ENCODE measurements around the gene DNAJC1.

DNA sequence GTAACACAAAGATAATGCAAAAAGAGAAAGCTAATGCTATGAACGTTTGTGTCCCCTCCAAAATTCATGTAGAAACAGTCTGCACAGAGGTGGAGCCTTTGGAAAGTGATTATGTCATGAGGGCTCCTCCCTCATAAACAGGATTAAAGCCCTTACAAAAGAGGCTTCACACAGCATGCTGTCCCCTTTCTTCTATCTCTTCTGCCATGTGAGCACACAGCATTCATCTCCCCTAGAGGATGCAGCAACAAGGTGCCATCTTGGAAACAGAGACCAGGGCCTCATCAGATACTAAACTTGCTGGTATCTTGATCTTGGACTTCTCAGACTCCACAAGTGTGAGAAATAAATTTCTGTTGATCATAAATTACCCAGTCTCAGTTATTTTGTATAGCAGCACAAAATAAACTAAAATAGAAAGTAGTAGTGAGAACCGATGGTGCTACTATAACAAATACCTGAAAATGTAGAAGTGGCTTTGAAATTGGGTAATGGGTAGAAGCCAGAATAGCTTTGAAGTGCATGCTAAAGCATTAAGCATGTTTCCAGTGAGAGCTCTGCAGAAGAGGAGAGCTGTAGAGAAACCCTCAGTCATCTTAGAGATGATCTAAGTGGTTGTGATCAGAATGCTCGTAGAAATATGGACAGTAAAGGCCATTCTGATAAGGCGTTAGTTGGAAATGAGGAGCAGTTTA is 108.7 kb downstream of the DNAJC1 start:
- TF ChIP-seq POLR2A (IDR thresholded peaks at IDR 0.05): no peak
- no peak for TF ChIP-seq CTCF (IDR thresholded peaks at IDR 0.05)
- TF ChIP-seq POLR2AphosphoS5 (IDR thresholded peaks at IDR 0.05): no peak
